Stimulated activated CD4-positive, alpha-beta T cell treated with anti-CD3 and anti-CD28 coated beads, TNF-alpha, amount 100 ng/mL, for 4 hours (primary cell): Measurements from ENCODE around the gene PIP5K1B.
A peak's percentile ranks its signal among the peaks of the same experiment; 100 is the strongest.

ENCODE experiments used
- DNase-seq, 3 experiments: peaks; one replicate each; pipeline ENCODE4 v3.0.0-alpha.2; 2020; ENCODE audit warnings: low read depth in 3 of 3

PIP5K1B gene

DNA sequence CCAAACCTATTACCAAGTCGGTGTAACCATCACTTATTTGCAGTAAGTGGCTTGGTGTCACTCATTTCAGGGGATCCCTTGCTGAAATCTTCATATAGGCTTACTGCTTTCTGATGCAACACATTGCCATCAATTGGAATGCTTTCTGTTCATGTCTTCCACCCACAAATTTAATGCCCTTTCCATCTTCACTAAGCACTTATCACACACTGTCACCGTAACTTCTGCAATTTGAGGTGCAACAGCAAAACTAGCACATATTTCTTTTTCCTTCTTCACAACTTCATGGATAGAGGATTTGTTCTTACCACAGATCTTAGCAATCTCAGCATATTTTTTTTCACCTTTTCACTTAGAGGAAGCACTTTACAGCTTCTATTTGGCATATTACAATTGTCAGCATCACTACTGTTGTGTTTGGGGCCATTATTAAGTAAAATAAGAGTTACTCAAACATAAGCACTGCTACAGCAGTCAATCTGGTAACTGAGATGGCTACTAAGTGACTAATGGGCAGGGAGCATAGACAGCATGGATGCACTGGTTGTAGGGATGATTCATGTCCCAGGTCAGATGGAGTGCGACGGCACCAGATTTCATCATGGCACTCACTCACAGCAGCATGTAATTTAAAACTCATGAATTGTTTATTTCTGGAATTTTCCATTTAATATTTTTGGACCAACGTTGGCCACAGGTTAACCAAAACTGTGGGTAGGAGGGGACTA is 70.1 kb downstream of the PIP5K1B start:
- no peak for DNase-seq

DNA sequence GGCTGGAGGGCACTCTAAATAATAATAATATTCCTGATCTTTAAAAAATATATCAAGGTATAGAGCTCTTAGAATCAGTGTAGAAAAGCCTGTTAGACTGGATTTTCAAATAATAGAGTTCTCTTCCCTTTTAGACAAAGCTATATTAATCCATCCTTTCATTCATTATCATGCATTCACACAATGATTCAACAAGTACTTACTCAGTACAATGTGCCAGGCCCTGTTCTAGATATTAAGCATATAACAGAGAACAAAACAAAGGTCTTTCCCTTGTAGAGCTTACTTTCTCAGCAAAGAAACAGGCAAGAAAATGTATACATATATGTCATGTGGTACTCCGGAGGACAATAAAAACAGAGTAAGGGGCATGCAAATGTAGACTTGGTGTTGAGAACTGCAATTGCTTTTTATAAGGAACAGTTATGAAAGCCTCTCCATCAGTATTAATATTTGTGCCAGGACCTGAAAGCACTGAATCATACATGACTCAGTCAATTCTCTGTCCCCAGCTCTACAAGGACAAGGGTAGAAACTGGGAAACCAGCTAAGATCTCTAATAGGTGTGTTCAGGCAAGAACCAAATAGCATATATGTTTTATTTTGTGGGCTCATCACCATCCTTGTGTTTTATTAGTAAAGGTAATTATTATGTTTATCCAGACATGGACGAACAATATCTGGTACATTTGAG is 72.2 kb downstream of the PIP5K1B start:
- DNase-seq = no peak

DNA sequence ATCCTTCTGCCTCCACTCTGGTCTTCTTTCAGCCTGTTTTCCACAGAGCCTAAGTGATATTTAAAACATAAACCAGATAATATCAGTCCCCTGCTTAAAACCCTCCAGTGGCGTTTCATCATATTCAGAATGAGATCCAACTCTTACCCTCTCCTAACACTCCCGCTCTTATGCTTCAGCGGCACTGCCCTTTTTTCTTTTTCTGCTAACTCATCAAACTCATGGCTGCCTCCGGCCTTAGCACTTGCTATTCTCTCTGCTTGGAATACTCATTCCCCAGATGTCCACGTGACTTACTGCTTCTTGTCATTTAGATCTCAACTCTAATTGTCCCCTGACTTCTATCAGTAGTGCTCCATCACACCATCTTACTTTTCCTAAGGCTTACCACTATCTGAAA is 73.6 kb downstream of the PIP5K1B start:
- no peak for DNase-seq

DNA sequence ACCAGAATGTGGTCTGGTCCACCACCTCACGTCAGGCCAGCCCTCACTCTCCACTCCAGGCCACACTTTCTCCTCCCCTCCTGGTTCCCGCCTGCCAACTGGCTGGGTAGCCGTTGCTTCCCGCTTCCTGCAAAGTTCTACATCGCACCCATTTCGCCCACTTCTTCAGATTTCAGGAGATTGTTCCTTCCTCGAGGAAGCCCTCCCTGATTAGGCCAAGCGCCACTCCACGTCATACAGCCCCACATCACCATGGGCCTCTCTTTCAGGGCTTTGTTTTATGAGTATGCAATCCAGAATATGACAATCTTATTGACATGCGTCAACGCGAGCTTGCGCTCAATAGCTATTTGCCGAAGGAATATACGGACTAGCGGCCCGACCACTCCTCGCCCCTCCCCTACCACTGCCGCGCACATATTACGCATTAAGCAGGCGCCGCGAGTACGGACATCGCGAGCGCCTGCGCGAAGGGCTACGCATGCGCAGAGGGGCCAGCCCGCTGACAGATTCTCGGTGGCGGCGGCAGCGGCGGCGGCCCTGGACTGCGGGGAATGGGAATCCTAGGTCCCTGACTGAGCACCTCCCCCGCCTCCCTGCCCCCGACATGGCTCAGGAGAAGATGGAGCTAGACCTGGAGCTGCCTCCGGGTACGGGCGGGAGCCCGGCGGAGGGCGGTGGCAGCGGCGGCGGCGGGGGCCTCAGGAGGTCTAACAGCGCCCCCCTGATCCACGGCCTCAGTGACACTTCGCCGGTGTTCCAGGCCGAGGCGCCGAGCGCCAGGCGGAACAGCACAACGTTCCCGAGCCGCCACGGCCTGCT is 74.7 kb downstream of the PIP5K1B start:
- DNase-seq = peak; percentile 89 to 92 (median 91)

DNA sequence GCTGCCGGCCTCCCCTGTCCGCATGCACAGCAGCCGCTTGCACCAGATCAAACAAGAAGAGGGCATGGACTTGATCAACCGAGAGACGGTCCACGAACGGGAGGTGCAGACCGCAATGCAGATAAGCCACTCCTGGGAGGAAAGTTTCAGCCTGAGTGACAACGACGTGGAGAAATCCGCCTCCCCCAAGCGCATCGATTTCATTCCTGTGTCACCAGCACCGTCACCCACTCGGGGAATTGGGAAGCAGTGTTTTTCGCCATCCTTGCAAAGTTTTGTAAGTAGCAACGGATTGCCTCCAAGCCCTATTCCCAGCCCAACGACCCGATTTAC is 75.3 kb downstream of the PIP5K1B start:
- DNase-seq = no peak

DNA sequence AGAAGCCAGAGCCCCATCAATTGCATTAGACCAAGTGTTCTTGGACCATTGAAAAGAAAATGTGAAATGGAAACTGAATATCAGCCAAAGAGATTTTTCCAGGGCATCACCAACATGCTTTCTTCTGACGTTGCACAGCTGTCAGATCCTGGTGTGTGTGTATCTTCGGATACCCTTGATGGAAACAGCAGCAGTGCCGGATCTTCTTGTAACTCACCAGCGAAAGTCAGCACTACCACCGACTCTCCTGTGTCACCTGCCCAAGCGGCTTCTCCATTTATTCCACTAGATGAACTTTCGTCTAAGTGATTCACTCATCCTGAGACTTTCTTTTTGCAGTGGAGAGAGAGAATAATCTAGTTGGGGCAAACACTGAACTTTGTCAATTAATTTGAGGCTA is 75.7 kb downstream of the PIP5K1B start:
- no peak for DNase-seq

DNA sequence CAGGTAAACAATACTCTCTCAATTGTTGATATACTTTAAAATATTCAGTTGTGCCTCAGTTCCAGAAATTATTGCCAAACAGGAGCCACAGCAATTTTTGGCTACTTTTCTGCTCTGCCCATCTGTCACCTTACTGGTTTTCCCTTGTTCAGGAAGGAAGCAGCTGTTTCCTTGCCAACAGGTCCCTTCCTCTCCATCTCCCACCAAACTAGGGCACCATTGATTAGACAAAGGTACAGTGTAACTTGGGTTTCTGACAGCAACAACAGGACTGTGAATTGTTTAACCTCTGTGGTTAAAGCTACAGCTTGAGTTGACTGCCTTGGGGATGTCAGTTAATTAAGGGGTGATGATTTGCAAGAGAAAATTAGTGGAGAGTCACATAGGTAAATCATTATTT is 76.9 kb downstream of the PIP5K1B start:
- DNase-seq = no peak

DNA sequence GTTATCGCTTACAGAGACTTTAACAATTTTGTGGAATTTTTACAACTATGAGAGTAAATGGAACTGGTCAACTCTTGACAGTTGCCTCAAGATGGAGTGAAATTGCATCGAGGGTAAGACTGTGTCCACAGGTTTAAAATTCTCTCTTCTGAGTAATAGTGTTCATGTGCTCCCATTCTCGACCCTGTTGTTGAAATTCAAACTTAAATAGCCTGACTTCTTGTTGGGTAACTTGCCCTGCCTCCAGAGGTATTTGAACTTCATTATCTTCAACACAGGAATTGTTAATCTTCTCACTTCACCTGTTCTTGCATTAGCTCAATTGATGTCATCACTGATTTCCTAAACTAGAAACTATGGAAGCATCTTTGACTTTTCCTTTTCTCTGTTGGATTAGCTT is 77.5 kb downstream of the PIP5K1B start:
- no peak for DNase-seq

DNA sequence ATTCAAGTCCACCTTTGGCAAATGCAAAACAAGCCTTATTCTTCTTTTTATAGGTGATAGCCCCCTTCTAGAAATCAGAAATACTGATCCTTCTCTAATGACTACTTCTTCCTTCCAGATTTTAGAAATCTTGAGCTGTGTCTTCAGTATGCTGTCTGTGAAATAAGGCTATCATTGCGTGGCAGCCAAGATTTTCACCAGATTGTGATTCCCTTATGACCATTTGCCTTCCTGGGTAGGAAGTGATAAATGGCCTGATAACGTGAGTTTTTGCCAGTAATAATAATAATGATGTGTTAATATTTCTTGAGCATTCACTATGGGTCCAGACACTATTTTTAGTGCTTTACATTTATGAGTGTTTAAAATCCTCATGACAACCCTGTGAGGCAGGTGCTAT is 80.9 kb downstream of the PIP5K1B start:
- no peak for DNase-seq

DNA sequence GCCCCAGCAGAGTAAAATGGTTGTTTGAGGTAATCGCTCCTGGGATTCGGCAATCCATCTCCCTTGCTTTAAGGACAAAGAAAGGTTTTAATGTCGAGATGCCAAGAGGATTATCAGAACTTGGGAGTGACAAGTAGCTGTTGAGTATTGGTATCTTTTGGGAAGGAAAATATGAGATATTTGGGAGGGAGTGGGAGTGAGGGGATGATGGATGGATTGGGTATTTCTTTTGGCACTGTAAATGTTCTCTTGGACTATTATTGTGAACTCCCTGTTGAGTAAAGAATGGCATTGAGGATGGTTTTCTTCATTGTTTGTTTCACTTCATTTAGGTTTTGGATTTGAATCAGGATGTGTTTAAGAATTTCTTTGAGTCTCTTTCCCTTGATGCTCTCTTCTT is 86.1 kb downstream of the PIP5K1B start:
- DNase-seq = no peak

DNA sequence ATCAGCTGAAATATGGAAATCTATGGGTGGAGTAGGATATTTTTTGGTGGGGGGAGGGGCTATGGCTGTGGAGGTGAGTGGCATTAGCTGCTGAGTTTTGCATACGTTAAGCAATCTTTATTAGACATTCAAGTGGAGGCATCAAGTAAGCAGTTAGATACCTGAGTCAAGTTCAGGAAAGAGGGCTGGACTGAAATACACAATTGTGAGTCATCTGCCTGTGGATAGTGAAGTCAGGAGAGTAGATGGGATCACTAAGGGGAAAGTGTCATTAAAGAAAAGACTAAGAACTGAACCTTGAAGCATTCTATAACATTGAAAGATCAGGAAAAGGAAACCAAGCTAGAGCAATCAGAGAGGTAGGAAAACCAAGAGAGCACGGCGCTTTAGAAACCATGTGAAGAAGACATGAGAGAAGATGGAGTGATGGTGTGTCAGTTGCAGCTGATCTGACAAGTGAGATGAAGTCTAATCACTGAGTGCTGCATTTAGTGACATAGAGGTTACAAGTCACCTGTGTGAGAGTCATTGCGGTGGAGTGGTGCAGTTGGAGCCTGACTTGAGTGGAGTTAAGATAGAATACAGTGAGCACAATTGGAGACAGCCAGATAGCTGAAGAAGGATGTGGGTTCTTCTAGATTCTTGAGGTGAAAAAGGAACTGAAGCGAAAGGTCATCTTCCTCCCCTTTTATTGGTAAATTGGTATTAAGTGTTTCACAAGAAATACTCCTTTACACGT is 88.7 kb downstream of the PIP5K1B start:
- DNase-seq = no peak

DNA sequence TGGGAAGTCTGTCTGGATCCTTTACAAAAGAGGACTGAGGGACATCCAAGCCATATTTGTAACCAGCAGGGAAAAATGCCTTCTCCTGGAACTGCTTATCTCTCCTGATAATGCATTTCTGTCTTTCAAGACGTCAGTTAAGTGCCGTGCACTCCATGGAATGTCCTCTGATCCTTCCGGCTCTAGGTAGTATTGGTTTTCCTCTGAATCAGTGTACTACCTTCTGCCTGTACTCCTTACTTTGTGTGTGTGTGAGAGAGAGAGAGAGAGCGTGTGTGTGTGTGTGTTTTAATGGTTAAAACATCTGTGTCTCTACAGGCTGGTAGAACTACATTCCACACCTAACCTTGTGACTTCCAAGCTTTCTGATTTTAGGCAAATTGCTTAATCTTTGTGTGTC is 89.9 kb downstream of the PIP5K1B start:
- DNase-seq = no peak

DNA sequence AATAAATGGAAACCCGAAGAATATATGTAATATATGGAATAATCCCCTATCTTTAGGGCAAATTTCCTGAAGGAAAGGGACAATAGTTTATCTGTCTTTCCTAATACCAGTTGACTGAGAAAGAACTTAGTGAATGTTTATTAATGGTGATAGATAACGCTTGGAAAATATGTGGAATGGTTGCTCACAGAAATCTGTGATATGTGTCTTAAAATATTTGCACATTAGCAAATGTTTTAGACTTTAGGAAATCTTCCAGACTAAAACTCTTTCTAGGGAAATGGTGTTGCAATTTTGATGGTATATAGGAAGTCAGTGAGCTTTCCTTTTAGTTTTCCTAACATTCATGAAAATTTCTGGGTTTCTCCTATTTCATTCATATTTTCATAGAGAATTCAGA is 90.4 kb downstream of the PIP5K1B start:
- no peak for DNase-seq

DNA sequence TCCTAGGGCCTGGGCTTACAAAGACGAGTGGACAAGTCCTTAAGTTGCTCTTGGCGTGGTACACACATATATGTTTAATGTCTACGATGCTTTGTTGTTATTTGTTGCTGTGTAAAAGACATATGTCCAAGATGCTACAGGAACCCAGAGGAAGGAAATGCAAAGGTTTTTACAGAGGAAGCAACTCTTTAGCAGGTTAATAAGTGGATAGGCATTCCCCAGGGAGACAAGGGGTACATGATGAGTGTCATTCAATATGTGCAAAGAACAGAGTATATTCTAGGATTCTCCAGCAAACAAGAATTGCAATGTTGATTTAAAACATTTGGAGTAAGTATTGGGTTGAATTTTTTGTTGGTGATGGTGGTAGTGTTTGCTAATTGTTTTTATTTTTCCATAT is 92.1 kb downstream of the PIP5K1B start:
- no peak for DNase-seq

DNA sequence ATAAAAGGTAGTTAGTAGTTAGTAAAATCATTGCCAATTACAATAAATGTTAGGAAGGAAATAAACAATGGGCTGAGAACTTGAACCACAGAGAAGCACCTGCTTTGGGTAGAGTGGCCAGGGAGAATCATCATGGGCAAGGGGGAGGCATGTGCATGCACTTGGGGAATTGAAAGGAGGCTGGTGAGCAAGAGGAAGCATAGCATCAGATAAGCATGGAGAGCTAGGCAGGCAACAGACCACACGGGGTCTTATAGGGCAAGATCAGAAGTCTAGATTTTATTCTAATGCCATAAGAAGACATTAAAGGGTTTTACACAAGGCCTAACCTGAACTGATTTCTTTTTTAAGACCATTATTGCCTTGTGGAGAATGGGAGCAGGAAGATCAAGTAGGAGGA is 93.4 kb downstream of the PIP5K1B start:
- no peak for DNase-seq

DNA sequence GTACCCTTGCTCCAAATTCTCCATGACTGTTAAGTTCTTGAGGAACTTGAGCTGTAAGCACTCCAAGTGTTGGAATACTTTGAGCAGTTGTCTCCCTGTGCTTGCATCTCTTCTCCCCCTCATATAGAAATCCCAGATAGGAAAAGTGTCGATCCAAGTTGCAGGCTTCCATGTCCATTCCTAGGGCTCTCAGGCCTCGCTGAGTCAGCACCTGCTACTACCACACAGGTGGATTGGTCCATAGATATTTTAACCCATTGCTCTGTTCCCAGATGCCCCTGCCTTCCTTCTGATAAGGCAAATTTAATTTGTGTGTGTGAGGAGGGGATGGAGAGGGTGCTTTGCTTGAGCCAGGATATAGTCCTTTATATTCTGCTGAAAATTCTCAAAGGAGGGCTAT is 95.8 kb downstream of the PIP5K1B start:
- DNase-seq = no peak

DNA sequence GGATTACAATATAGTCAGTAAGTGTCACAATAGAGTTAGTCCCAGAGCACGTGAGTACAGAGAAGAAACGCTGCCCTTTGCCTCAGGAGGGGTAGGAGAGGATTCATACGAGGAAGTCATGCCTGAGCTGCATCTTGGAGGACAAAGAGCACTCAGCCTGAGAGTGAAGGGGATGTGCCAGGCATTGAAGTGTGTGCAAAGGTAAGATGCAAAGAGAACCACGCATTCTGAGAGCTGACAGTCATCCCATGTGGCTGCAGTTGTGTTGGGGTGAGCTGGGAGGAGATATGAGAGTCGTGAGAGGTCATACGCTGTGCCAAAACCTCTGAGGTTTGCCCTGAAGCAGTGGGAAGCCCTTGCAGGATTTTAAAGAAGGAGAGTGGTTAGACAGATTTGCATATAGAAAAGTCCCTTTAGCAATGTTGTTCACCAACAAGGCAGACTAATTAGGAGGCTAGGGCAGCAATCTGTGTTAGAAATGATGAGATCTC is 97.5 kb downstream of the PIP5K1B start:
- no peak for DNase-seq

DNA sequence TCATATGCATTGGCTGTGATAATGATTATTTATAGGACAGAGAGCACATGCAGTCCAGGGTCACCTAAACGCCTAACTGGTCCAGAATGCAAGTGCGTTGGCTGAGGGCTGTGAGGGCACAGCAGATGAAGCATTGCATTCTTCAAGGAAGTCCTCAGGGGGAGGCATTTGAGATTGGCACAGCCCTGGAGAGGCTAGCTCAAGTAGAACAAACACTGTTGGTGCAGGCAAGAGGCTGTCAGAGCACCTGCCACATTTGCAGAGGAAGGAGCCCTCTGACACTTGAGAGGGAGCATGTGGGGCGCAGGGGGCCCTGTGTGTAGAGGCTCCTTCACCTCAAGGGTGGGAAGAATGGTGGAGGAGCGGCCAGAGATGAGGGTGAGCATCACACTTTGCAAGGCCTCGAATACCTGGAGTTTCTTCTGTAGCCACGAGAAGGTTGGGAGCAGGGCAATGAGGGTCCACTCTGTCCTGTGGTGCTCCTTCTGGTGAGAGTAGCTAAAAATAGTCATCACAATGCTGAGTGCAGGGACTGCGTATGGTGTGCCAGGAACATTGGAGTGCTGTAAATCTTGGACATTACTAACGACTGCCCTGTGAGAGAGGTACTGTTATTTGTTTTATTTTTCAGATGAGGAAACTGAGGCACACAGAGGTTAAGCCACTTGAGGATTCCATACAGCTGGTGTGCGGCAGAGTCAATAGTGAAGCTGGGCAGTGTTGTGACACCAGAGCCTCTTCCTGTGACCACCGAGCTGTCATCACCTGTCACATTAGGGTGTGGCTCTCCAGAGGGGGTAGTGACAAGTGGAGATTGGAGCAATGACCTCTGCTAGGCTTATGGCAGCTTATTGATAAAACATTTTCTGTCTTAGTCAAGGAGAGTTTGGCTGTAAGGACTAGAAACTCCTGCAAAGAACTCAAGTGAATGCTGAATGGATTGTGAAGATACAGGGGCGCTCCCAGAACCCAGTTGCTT is 100.2 kb downstream of the PIP5K1B start:
- no peak for DNase-seq

DNA sequence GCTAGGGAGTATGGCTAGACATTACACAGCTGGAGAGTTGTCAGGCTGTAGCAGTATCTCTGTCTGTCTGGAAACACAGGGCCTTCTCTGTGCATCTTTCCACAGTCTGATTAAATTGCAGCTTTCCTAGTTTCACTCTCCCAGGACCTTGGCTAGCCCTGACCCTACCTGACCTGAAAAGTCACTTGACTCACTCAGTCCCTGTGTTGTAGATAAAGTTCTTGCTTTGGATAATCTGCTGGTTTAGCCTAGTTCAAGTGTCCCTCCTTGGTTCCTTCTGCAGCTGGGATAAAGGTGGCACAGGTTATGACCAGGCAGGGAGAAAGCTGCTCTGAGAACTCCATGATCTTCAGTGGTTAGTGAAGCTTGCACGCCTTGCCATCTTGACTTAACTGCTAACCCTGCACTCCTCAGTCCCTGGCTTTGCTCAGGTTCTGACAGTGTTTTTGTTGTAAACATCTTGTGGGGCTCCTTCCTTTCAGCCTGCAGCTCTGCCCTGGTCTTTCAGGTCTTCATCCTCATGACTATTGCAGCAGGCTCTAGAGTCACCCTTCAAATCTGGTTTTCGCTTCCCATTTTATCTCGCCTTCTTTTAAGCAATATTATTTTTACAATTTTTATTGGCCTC is 101.0 kb downstream of the PIP5K1B start:
- no peak for DNase-seq

DNA sequence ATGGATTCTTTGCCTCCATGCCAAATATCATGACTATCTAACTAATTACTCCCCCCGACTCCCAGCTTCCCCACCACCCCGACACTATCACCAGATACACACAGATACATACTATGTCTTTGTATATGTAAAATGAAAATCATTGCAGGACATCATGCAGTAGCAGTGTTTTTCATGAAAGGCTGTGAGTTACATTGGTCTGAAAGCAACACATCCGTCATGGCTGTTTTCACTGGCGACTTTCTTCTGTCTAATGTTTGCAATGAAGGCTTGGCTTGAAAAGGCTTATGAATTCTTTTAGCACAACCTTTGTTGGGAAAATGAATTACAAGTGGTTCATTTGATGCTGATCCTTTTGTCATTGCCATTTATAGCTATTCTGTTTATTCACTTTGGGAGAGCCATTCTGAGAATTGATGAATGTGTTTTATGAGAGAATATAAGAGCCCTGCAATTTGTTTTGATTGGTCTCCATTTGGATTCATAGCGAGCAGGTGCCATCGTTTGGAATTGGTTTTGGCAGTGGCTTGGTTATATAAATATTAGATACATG is 103.4 kb downstream of the PIP5K1B start:
- no peak for DNase-seq
